Kidney (tissue), 14 donors: ENCODE measurements around the gene RIMBP2. TPM values are rescaled to one million over a fixed set of nuclear protein-coding genes. Genes with fewer than 3 reads are reported as not detected.

ENCODE experiments used
- DNase-seq, 5 donors: peaks; one replicate each; pipeline ENCODE4 v3.0.0-alpha.2; 2013 to 2020
- FAIRE-seq: peaks from 2 replicates; lab custom pipeline; 2012; peaks lifted over from hg19 to GRCh38; lab: Jason Lieb, UNC
- H3K27ac ChIP-seq, 2 donors: one replicate each; pipeline ENCODE4 v1.7.0; 2013; ENCODE audit warnings: low read depth in 2 of 2, low read length in 2 of 2, inconsistent platforms in 1 of 2
- H3K27me3 ChIP-seq: one replicate; pipeline ENCODE4 v1.7.1; 2013; ENCODE audit warnings: low read length, inconsistent platforms; ENCODE audit not compliant: control insufficient read depth, insufficient read depth
- H3K36me3 ChIP-seq, 3 donors: one replicate each; pipeline versions ENCODE4 v1.7.0 to v1.7.1; 2013; ENCODE audit warnings: low read length in 3 of 3, control low read depth in 1 of 3, inconsistent platforms in 1 of 3; ENCODE audit not compliant: insufficient read depth in 3 of 3, control insufficient read depth in 2 of 3
- H3K4me1 ChIP-seq, 3 donors: one replicate each; pipeline versions ENCODE4 v1.7.0 to v1.7.1; 2013; ENCODE audit warnings: low read length in 3 of 3, inconsistent platforms in 1 of 3, low read depth in 1 of 3; ENCODE audit not compliant: control insufficient read depth in 2 of 3, insufficient read depth in 2 of 3
- H3K4me3 ChIP-seq, 3 donors: one replicate each; pipeline versions ENCODE4 v1.7.0 to v1.8.1; 2013; ENCODE audit warnings: low read length in 3 of 3, control low read depth in 1 of 3, inconsistent platforms in 1 of 3
- H3K9ac ChIP-seq, 3 donors: one replicate each; pipeline versions ENCODE4 v1.7.0 to v1.7.1; 2013; ENCODE audit warnings: low read length in 3 of 3, control low read depth in 1 of 3, inconsistent platforms in 1 of 3
- H3K9me3 ChIP-seq, 3 donors: one replicate each; pipeline versions ENCODE4 v1.7.0 to v1.7.1; 2013; ENCODE audit warnings: low read length in 3 of 3, control low read depth in 1 of 3, inconsistent platforms in 1 of 3; ENCODE audit not compliant: control insufficient read depth in 2 of 3, insufficient read depth in 1 of 3
- CTCF ChIP-seq: IDR thresholded peaks from 3 replicates; pipeline ENCODE4 v1.5.1; 2012; ENCODE audit warnings: mild to moderate bottlenecking, moderate library complexity, borderline replicate concordance; ENCODE audit not compliant: insufficient read depth; ENCODE audit errors: extremely low read depth
- intact Hi-C: fragments of 100-400 bp; cut with DNase I; formaldehyde crosslinking; loops from one replicate; pipeline ENCODE4 v1.11.1; 2022
- polyA plus RNA-seq: library from polyadenylated mRNA; stranded (reverse); fragments of 350-450 nt; fragmentation: Illumina TruSeq; extraction: RNeasy Lipid Tissue Mini Kit (QIAGEN cat#74804); gene quantifications from one replicate; pipeline ENCODE4 v1.2.3, GENCODE V29; 2014; ENCODE audit warnings: low read depth, low replicate concordance; ENCODE audit not compliant: insufficient read depth
- total RNA-seq: library from RNA; stranded (reverse); fragmentation: NEBNext Ultra II Directional; extraction: Animal tissue kit (Norgen Biotek cat#: 25700); gene quantifications from one replicate; pipeline ENCODE4 v1.2.1, GENCODE V29; 2021
- donor health status: control.
- donor health status: control.
- donor health status: control.
- donor health status: control.
- donor health status: control.
- donor health status: DM: yes; HTN: yes; CAD: no.
- donor health status: Normal renal cell carcinoma (clear cell type).

RIMBP2 gene
- total and polyA plus RNA-seq, 2 donors from 2014 or later: 2.8 to 51.7 TPM

GRCh38 chr12:130537051-130537450, 179.0 kb downstream of the RIMBP2 start:
- intact Hi-C loops: no loop called here
- H3K27ac ChIP-seq: no peak overlapping the region
- FAIRE-seq: no peak
- H3K4me1 ChIP-seq: no peaks in the 10 kb centered on the region
- no peaks in the 10 kb centered on the region for H3K27me3 ChIP-seq
- no peaks in the 10 kb centered on the region for H3K36me3 ChIP-seq
- DNase-seq: no peak
- H3K9ac ChIP-seq: no peak overlapping the region
- no peak overlapping the region for H3K4me3 ChIP-seq
- no peak for TF ChIP-seq CTCF
- peaks cover 0 to 8% (median 0%) of the 10 kb centered on the region in 3 donors for H3K9me3 ChIP-seq

- Histone ChIP-seq H3K36me3 (no peaks in the 10 kb centered on the region), H3K27ac (no peak overlapping the region), H3K4me3 (no peak overlapping the region), H3K9ac (no peak overlapping the region), H3K9me3 (no peaks in the 10 kb centered on the region), H3K4me1 (no peaks in the 10 kb centered on the region), H3K27me3 (no peaks in the 10 kb centered on the region)
- FAIRE-seq (no peak), DNase-seq (no peak)
- intact Hi-C loops: no loop called here
- no peak for TF ChIP-seq CTCF
Observed at GRCh38 chr12:130530429-130530828, 185.7 kb downstream of the RIMBP2 start.

- no peaks in the 10 kb centered on the region for H3K9me3 ChIP-seq
Observed at GRCh38 chr12:130529781-130530180, 186.3 kb downstream of the RIMBP2 start.

More at GRCh38 chr12:130529781-130530180, 186.3 kb downstream of the RIMBP2 start:
- intact Hi-C loops: no loop called here
- Histone ChIP-seq H3K27ac (no peak overlapping the region), H3K36me3 (no peaks in the 10 kb centered on the region), H3K4me3 (no peak overlapping the region), H3K9ac (no peak overlapping the region), H3K27me3 (no peaks in the 10 kb centered on the region), H3K4me1 (no peaks in the 10 kb centered on the region)
- DNase-seq: no peak
- FAIRE-seq: no peak
- TF ChIP-seq CTCF: no peak
